Endothelial cell (in vitro differentiated cells): ENCODE data around the gene ADD2. TPM values are rescaled to one million over a fixed set of nuclear protein-coding genes. Genes with fewer than 3 reads are reported as not detected.
"Not testable (repeated sequence)": the region's sequence is repeated elsewhere in the genome, so short reads cannot be mapped to it uniquely, and the experiment has no call there.

Experiments
- DNase-seq: peaks from one replicate; pipeline ENCODE4 v3.0.0; 2021; ENCODE audit warnings: low spot score
- H3K27ac Mint-ChIP-seq: one replicate; pipeline ENCODE4 v1.8.0; 2021; ENCODE audit warnings: mixed read lengths, inconsistent platforms; ENCODE audit not compliant: unreplicated experiment
- H3K27me3 Mint-ChIP-seq: one replicate; pipeline ENCODE4 v1.8.0; 2021; ENCODE audit warnings: mild to moderate bottlenecking, moderate library complexity, mixed read lengths, inconsistent platforms; ENCODE audit not compliant: unreplicated experiment
- H3K36me3 Mint-ChIP-seq: one replicate; pipeline ENCODE4 v1.8.0; 2021; ENCODE audit warnings: mild to moderate bottlenecking, low read depth, mixed read lengths, inconsistent platforms; ENCODE audit not compliant: unreplicated experiment
- H3K4me1 Mint-ChIP-seq: one replicate; pipeline ENCODE4 v1.8.0; 2021; ENCODE audit warnings: mild to moderate bottlenecking, mixed read lengths, inconsistent platforms; ENCODE audit not compliant: unreplicated experiment
- H3K4me3 Mint-ChIP-seq: one replicate; pipeline ENCODE4 v1.8.0; 2021; ENCODE audit warnings: mild to moderate bottlenecking, mixed read lengths, inconsistent platforms; ENCODE audit not compliant: unreplicated experiment
- H3K9me3 Mint-ChIP-seq: one replicate; pipeline ENCODE4 v1.8.0; 2021; ENCODE audit warnings: mixed read lengths, inconsistent platforms; ENCODE audit not compliant: unreplicated experiment
- CTCF ChIP-seq: fragments of 200-600 bp; sonication (generic); IDR thresholded peaks from one replicate; pipeline ENCODE4 v1.5.0; 2021; ENCODE audit warnings: antibody characterized with exemption; ENCODE audit not compliant: unreplicated experiment
- total RNA-seq: library from RNA; stranded (reverse); fragmentation: NEBNext Ultra II Directional; extraction: Animal tissue kit (Norgen Biotek cat#: 25700); gene quantifications from one replicate; pipeline ENCODE4 v1.2.1, GENCODE V29; 2021; ENCODE audit not compliant: unreplicated experiment

Gene ADD2
- total RNA-seq, 1 donor from 2014 or later = 54.0 TPM

DNA sequence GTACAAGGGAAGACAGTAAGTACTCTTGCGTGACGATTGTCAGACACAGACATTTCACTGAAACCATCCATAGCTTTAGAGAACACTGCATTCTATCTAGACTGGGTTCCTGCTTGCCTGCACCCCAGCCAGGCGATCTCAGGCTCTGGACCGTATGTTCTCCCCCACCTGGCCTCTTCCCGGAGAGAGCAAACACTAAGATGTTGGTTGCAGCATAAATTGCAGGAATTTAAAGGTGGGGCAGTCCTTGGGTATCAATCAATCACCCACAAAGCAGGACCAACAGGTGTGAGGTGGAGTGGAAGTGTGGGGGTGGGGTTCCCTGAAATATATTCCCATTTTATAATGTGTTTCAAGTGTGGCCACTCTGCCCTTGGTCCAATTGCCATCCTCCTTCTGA lies 110.8 kb downstream of the ADD2 start:
- Mint-ChIP-seq H3K36me3 (peaks cover 3% of the 10 kb centered on the region), H3K9me3 (no peaks in the 10 kb centered on the region), H3K27ac (no peak overlapping the region), H3K4me3 (no peak overlapping the region), H3K4me1 (no peaks in the 10 kb centered on the region), H3K27me3 (peaks cover 3% of the 10 kb centered on the region)
- no peak for TF ChIP-seq CTCF
- no peak for DNase-seq

DNA sequence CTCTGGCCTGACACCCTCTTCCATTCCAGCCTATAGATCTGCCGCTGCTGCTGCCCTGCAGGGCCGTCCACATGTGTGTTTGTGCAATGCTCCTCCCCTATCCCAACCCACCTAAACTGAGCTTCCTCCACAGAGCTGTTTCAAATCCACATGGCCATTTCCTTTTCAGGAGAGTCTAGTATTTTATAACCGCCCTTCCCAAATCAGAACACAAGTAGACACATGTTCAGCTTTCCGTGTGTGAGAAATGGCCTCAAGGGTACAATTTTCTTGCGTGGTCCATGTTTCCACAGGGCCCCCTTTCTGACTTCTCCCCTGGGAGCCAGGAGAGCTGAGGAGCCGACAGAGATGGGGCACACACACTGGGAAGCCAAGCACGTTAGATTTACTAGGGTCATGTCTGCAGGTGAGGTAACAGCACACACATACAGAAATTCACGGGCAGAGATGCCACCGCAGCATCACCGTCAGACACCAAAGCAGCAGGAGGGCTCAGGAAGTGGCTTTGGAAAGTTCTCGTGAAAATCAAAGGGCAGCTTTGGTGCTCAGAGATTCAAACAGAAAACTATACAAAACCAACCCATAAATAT lies 111.5 kb downstream of the ADD2 start:
- Mint-ChIP-seq H3K27ac (no peak overlapping the region), H3K36me3 (peaks cover 3% of the 10 kb centered on the region), H3K4me1 (no peaks in the 10 kb centered on the region), H3K4me3 (no peak overlapping the region), H3K9me3 (no peaks in the 10 kb centered on the region), H3K27me3 (peaks cover 3% of the 10 kb centered on the region)
- DNase-seq = no peak
- no peak for TF ChIP-seq CTCF

- Mint-ChIP-seq H3K27me3 (peaks cover 6% of the 10 kb centered on the region), H3K4me1 (no peaks in the 10 kb centered on the region), H3K36me3 (peaks cover under 1% of the 10 kb centered on the region), H3K4me3 (no peak overlapping the region), H3K9me3 (no peaks in the 10 kb centered on the region), H3K27ac (no peak overlapping the region)
- TF ChIP-seq CTCF = no peak
- no peak for DNase-seq
Observed at GRCh38 chr2:70655786-70656185, 112.2 kb downstream of the ADD2 start.

GRCh38 chr2:70655211-70655610 lies 112.8 kb downstream of the ADD2 start:
- not testable (repeated sequence) for H3K4me3 Mint-ChIP-seq, H3K9me3 Mint-ChIP-seq, H3K36me3 Mint-ChIP-seq, H3K4me1 Mint-ChIP-seq, H3K27me3 Mint-ChIP-seq, DNase-seq, H3K27ac Mint-ChIP-seq

DNA sequence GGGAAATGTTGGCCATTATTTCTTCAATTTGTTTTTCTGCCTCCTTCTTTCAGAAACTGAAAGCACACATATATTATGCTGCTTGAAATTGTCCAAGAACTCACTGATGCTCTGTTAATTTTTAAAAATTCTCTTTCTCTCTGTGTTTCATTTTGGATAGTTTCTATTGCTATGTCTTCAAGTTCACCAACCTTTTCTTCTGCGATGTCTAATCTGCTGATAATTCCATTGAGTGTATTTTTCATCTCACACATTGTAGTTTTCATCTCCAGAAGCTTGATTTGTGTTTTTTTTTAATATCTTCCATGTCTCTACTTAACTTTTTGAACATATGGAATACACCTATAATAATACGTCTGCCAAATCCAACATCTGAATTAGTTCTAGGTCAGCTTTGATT lies 116.3 kb downstream of the ADD2 start:
- DNase-seq = no peak
- Mint-ChIP-seq H3K27me3 (peaks cover 7% of the 10 kb centered on the region), H3K4me3 (no peak overlapping the region), H3K27ac (no peak overlapping the region), H3K9me3 (no peaks in the 10 kb centered on the region), H3K36me3 (no peaks in the 10 kb centered on the region), H3K4me1 (no peaks in the 10 kb centered on the region)
- no peak for TF ChIP-seq CTCF
